Sigmoid colon (tissue), 7 donors: ENCODE data around the gene IL2RA. TPM values are rescaled to one million over a fixed set of nuclear protein-coding genes. Genes with fewer than 3 reads are reported as not detected.

Source experiments
- DNase-seq: peaks from one replicate; pipeline ENCODE4 v3.0.0-alpha.2; 2019
- H3K27ac ChIP-seq, 4 donors: fragments of 200-600 bp; sonication (generic); one replicate each; pipeline ENCODE4 v1.5.1; 2016 to 2019; ENCODE audit warnings: mild to moderate bottlenecking in 1 of 4
- H3K27me3 ChIP-seq, 3 donors: fragments of 200-600 bp; sonication (generic); one replicate each; pipeline ENCODE4 v1.5.1; 2019; ENCODE audit warnings: mild to moderate bottlenecking in 1 of 3
- H3K36me3 ChIP-seq, 4 donors: fragments of 200-600 bp; sonication (generic); one replicate each; pipeline ENCODE4 v1.5.1; 2016 to 2019
- H3K4me1 ChIP-seq, 4 donors: fragments of 200-600 bp; sonication (generic); one replicate each; pipeline ENCODE4 v1.5.1; 2017 to 2019
- H3K4me3 ChIP-seq, 4 donors: fragments of 200-600 bp; sonication (generic); one replicate each; pipeline ENCODE4 v1.5.1; 2017 to 2019; ENCODE audit warnings: mild to moderate bottlenecking in 2 of 4, moderate library complexity in 1 of 4
- H3K9me3 ChIP-seq, 4 donors: fragments of 200-600 bp in 3 of 4; sonication (generic) in 3 of 4; one replicate each; pipeline versions ENCODE4 v1.5.1 to v1.6.1; 2013 to 2019
- EP300 ChIP-seq, 4 donors: sonication (generic); formaldehyde crosslinking; IDR thresholded peaks; one replicate each; pipeline ENCODE4 v1.6.1; 2017; ENCODE audit warnings: antibody characterized with exemption in 4 of 4
- POLR2A ChIP-seq, 2 donors: fragments of 450-650 bp; IDR thresholded peaks; one replicate each; pipeline ENCODE4 v1.6.1; 2016; ENCODE audit warnings: antibody characterized with exemption in 2 of 2, mild to moderate bottlenecking in 2 of 2, moderate library complexity in 2 of 2
- POLR2AphosphoS5 ChIP-seq, 4 donors: sonication (generic); formaldehyde crosslinking; IDR thresholded peaks; one replicate each; pipeline ENCODE4 v1.6.1; 2017; ENCODE audit warnings: antibody characterized with exemption in 4 of 4
- WGBS, 2 donors: extraction: QIAGEN DNeasy Blood & Tissue Kit; methylation state at CpG; one replicate each; pipeline ENCODE4 v1.1.7; 2013; 5-methylcytosine and 5-hydroxymethylcytosine counted together
- intact Hi-C: fragments of 100-400 bp; cut with DNase I; formaldehyde crosslinking; loops from one replicate; pipeline ENCODE4 v1.15.1; 2023
- polyA plus RNA-seq, 3 donors: library from polyadenylated mRNA; stranded (reverse); fragments of 200-250 nt; gene quantifications; one replicate each; pipeline ENCODE4 v1.2.3, GENCODE V29; 2013
- total RNA-seq, 4 donors: library from RNA; depleted of rRNA; stranded (reverse); fragments of >200 nt; gene quantifications; one replicate each; pipeline ENCODE4 v1.1.0, GENCODE V29; 2016
- TF ChIP-seq, protein P1 (sequence below), 4 experiments: fragments of 450-650 bp in 3 of 4; fragments of 200-600 bp in 1 of 4; IDR thresholded peaks; one replicate each; pipeline ENCODE4 v1.5.1; 2016 to 2019; ENCODE audit warnings: antibody characterized with exemption in 4 of 4, mild to moderate bottlenecking in 3 of 4, moderate library complexity in 2 of 4
- donor health status: healthy with polysubstance abuse.
- donor health status: Bipolar disorder and iron deficiency.
- donor health status: healthy.

IL2RA gene
- total and polyA plus RNA-seq, 7 donors: 0.60 to 14.0 (median 4.7) TPM; not detected in 1

DNA sequence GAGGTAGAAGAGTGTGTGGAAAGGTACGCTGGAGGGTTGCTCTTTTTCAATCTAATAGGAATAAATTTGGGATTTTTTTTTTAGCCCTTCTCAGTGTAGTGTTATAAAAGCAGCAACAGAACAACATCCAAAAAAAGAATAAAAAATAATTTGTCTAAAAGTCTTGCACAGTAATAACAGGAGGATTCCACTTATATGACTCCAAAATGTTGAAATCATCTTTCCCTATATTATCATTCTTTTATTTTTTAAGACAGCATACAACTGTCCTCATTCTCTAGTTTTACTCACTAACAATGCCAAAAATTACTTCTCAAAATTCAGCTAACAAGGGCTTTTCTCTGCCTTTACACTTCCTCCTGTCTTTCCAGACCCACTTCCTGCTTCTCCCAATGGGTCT lies 27.8 kb downstream of the IL2RA start:
- Histone ChIP-seq H3K36me3 (no peaks in the 10 kb centered on the region), H3K4me3 (no peak overlapping the region), H3K27ac (peak overlapping the region in 3 of 4 donors; percentile 14 to 61 (median 18)), H3K27me3 (no peaks in the 10 kb centered on the region), H3K4me1 (peaks cover 0 to 20% (median 6%) of the 10 kb centered on the region in 4 donors), H3K9me3 (peaks cover 0 to 10% (median 0%) of the 10 kb centered on the region in 4 donors)
- TF ChIP-seq, protein P1, sequence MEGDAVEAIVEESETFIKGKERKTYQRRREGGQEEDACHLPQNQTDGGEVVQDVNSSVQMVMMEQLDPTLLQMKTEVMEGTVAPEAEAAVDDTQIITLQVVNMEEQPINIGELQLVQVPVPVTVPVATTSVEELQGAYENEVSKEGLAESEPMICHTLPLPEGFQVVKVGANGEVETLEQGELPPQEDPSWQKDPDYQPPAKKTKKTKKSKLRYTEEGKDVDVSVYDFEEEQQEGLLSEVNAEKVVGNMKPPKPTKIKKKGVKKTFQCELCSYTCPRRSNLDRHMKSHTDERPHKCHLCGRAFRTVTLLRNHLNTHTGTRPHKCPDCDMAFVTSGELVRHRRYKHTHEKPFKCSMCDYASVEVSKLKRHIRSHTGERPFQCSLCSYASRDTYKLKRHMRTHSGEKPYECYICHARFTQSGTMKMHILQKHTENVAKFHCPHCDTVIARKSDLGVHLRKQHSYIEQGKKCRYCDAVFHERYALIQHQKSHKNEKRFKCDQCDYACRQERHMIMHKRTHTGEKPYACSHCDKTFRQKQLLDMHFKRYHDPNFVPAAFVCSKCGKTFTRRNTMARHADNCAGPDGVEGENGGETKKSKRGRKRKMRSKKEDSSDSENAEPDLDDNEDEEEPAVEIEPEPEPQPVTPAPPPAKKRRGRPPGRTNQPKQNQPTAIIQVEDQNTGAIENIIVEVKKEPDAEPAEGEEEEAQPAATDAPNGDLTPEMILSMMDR (IDR thresholded peaks at IDR 0.05): no peak
- TF ChIP-seq POLR2AphosphoS5 (IDR thresholded peaks at IDR 0.05) (no peak), EP300 (IDR thresholded peaks at IDR 0.05) (no peak), POLR2A (IDR thresholded peaks at IDR 0.05) (no peak)
- intact Hi-C loops: no loop called here
- DNase-seq: no peak
- 90 to 95% methylated on average over 1 of the region's 1 CpG for WGBS, 2 donors

GRCh38 chr10:6033954-6034353 lies 28.2 kb downstream of the IL2RA start:
- 35 to 46% methylated on average over 3 of the region's 3 CpGs for WGBS, 2 donors
- H3K27ac ChIP-seq: peak overlapping the region in 3 of 4 donors; percentile 14 to 61 (median 18)

GRCh38 chr10:6030940-6031339 lies 31.2 kb downstream of the IL2RA start:
- Histone ChIP-seq H3K27me3 (no peaks in the 10 kb centered on the region), H3K4me3 (no peak overlapping the region), H3K27ac (no peak overlapping the region), H3K4me1 (peaks cover 0 to 20% (median 6%) of the 10 kb centered on the region in 4 donors), H3K9me3 (peaks cover 0 to 10% (median 0%) of the 10 kb centered on the region in 4 donors), H3K36me3 (no peaks in the 10 kb centered on the region)
- intact Hi-C loops: no loop called here
- no peak for DNase-seq
- TF ChIP-seq, protein P1 (IDR thresholded peaks at IDR 0.05): no peak
- TF ChIP-seq EP300 (IDR thresholded peaks at IDR 0.05): no peak
- TF ChIP-seq POLR2AphosphoS5 (IDR thresholded peaks at IDR 0.05): no peak
- TF ChIP-seq POLR2A (IDR thresholded peaks at IDR 0.05): no peak

More at GRCh38 chr10:6033954-6034353, 28.2 kb downstream of the IL2RA start:
- intact Hi-C loops: no loop called here
- no peak for TF ChIP-seq EP300 (IDR thresholded peaks at IDR 0.05)
- peak in 3 of 4 donors; percentile 11 to 48 (median 21) for TF ChIP-seq POLR2AphosphoS5 (IDR thresholded peaks at IDR 0.05)
- Histone ChIP-seq H3K9me3 (peaks cover 0 to 10% (median 0%) of the 10 kb centered on the region in 4 donors), H3K4me1 (peaks cover 0 to 20% (median 6%) of the 10 kb centered on the region in 4 donors), H3K27me3 (no peaks in the 10 kb centered on the region), H3K36me3 (no peaks in the 10 kb centered on the region), H3K4me3 (no peak overlapping the region)
- peak; percentile 20 for DNase-seq

GRCh38 chr10:6030217-6030616 lies 31.9 kb downstream of the IL2RA start:
- no peak for DNase-seq
- intact Hi-C loops: no loop called here
- Histone ChIP-seq H3K4me1 (peaks cover 0 to 20% (median 6%) of the 10 kb centered on the region in 4 donors), H3K27me3 (no peaks in the 10 kb centered on the region), H3K4me3 (no peak overlapping the region), H3K27ac (no peak overlapping the region), H3K36me3 (no peaks in the 10 kb centered on the region), H3K9me3 (peaks cover 0 to 10% (median 0%) of the 10 kb centered on the region in 4 donors)
- TF ChIP-seq EP300 (IDR thresholded peaks at IDR 0.05) (no peak), POLR2A (IDR thresholded peaks at IDR 0.05) (no peak), POLR2AphosphoS5 (IDR thresholded peaks at IDR 0.05) (no peak)
- TF ChIP-seq, protein P1 (IDR thresholded peaks at IDR 0.05): no peak
- 97 to 98% methylated on average over 7 of the region's 7 CpGs for WGBS, 2 donors

DNA sequence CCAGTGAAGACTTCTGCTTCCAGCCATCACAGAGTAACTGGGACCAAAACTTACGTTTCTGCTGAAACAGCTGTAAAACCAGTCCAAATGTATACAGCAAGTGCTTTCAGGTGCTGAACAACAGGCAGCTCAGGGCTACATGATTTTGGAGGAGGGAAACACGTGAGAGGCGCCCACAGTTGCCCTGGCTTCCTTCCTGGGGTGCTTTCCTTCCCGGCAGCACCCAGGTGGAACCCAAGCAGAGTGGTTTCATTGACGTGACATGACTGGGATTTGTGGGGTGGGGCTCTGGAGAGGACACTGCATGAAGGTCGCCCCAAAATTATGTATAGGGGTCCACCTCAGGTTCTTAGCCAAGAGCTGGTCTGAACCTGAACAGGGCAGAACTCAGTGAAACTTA lies 34.2 kb downstream of the IL2RA start:
- Histone ChIP-seq H3K9me3 (peaks cover 0 to 10% (median 0%) of the 10 kb centered on the region in 4 donors), H3K4me1 (no peaks in the 10 kb centered on the region), H3K27me3 (no peaks in the 10 kb centered on the region), H3K4me3 (no peak overlapping the region), H3K36me3 (no peaks in the 10 kb centered on the region), H3K27ac (no peak overlapping the region)
- no peak for DNase-seq
- TF ChIP-seq POLR2AphosphoS5 (IDR thresholded peaks at IDR 0.05): no peak
- TF ChIP-seq, protein P1 (IDR thresholded peaks at IDR 0.05): no peak
- TF ChIP-seq EP300 (IDR thresholded peaks at IDR 0.05): no peak
- no peak for TF ChIP-seq POLR2A (IDR thresholded peaks at IDR 0.05)
- 75 to 88% methylated on average over 6 of the region's 6 CpGs for WGBS, 2 donors
- intact Hi-C loops: no loop called here
